ENCODE results near the gene ZMIZ1. TPM values are rescaled to one million over a fixed set of nuclear protein-coding genes. Genes with fewer than 3 reads are reported as not detected.

Gene ZMIZ1
- total RNA-seq, 1 donor from 2014 or later: 6.3 TPM

- H3K27me3 ChIP-seq (ENCODE audit: control insufficient read depth, insufficient read depth, low read length): no peaks in the 10 kb centered on the region
- peaks cover 6% of the 10 kb centered on the region for H3K36me3 ChIP-seq (ENCODE audit: control insufficient read depth, insufficient read depth, low read length)
- H3K4me3 ChIP-seq (ENCODE audit: low read depth, low read length): no peak overlapping the region
- TF ChIP-seq, protein P1, sequence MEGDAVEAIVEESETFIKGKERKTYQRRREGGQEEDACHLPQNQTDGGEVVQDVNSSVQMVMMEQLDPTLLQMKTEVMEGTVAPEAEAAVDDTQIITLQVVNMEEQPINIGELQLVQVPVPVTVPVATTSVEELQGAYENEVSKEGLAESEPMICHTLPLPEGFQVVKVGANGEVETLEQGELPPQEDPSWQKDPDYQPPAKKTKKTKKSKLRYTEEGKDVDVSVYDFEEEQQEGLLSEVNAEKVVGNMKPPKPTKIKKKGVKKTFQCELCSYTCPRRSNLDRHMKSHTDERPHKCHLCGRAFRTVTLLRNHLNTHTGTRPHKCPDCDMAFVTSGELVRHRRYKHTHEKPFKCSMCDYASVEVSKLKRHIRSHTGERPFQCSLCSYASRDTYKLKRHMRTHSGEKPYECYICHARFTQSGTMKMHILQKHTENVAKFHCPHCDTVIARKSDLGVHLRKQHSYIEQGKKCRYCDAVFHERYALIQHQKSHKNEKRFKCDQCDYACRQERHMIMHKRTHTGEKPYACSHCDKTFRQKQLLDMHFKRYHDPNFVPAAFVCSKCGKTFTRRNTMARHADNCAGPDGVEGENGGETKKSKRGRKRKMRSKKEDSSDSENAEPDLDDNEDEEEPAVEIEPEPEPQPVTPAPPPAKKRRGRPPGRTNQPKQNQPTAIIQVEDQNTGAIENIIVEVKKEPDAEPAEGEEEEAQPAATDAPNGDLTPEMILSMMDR (IDR thresholded peaks at IDR 0.05; ENCODE audit: insufficient read depth, low read length, severe bottlenecking): no peak
- DNase-seq (ENCODE audit: low read depth) (no peak), FAIRE-seq (no peak)
These were observed 34.4 kb downstream of the ZMIZ1 start for GRCh38 chr10:79103129-79103528.

- no peaks in the 10 kb centered on the region for H3K27me3 ChIP-seq (ENCODE audit: control insufficient read depth, insufficient read depth, low read length)
- no peak for DNase-seq (ENCODE audit: low read depth)
- H3K4me3 ChIP-seq (ENCODE audit: low read depth, low read length): no peak overlapping the region
- TF ChIP-seq, protein P1 (IDR thresholded peaks at IDR 0.05; ENCODE audit: insufficient read depth, low read length, severe bottlenecking): no peak
- FAIRE-seq: no peak
- peaks cover 6% of the 10 kb centered on the region for H3K36me3 ChIP-seq (ENCODE audit: control insufficient read depth, insufficient read depth, low read length)
These were observed 34.8 kb downstream of the ZMIZ1 start for GRCh38 chr10:79103585-79103984.

DNA sequence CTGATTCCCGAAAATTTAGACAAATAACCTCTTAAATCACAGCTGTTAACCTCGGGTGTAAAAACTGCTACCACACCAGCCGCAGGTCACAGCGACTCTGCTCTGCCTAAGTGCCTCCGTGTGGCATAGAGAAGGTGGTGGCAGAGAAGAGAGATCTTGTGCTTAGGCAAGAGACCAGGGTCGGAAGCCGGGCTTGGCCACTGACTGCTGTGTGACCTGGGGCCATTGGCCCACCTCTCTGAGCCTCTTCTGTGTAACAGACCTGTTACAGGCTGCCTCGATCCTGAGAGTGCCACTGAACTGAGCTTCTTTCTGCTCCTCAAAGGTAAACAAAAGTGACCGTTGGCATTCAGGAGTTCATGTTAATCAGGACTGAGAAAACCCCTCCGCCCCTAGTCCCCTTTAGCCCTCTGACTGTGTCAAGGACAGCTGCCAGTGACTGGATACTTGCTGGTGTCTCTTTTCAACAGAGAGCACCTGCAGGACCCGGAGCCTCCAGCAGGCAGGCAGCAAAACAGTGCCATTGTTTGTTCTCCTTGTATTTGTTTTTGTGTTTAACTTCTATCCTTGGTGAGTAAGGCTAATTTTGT lies 36.5 kb downstream of the ZMIZ1 start:
- TF ChIP-seq, protein P1 (IDR thresholded peaks at IDR 0.05; ENCODE audit: insufficient read depth, low read length, severe bottlenecking): no peak
- Histone ChIP-seq H3K27me3 (ENCODE audit: control insufficient read depth, insufficient read depth, low read length) (no peaks in the 10 kb centered on the region), H3K36me3 (ENCODE audit: control insufficient read depth, insufficient read depth, low read length) (peaks cover 3% of the 10 kb centered on the region), H3K4me3 (ENCODE audit: low read depth, low read length) (no peak overlapping the region)
- DNase-seq (ENCODE audit: low read depth): no peak
- FAIRE-seq: no peak

DNA sequence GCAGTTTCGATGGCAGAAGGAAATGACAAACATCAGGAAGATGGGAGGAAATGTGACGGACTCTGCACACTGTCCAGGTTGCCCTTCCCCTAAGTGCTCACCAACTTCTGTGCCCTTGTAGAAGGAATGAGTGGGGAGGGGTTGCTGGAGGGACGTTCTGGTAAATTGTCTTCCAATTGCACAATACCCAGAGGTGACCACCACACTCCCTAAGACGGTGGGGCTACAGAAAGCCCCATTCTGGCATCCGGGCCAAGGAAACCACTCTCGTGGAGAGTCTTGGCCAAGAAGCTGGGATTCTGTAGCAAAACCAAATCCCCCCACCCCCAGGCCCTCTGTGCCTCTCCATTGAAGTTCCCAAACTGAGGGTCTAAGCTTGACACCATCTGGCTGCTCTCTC lies 37.1 kb downstream of the ZMIZ1 start:
- TF ChIP-seq, protein P1 (IDR thresholded peaks at IDR 0.05; ENCODE audit: insufficient read depth, low read length, severe bottlenecking): no peak
- DNase-seq (ENCODE audit: low read depth) (no peak), FAIRE-seq (no peak)
- Histone ChIP-seq H3K27me3 (ENCODE audit: control insufficient read depth, insufficient read depth, low read length) (no peaks in the 10 kb centered on the region), H3K36me3 (ENCODE audit: control insufficient read depth, insufficient read depth, low read length) (peaks cover 5% of the 10 kb centered on the region), H3K4me3 (ENCODE audit: low read depth, low read length) (no peak overlapping the region)

DNA sequence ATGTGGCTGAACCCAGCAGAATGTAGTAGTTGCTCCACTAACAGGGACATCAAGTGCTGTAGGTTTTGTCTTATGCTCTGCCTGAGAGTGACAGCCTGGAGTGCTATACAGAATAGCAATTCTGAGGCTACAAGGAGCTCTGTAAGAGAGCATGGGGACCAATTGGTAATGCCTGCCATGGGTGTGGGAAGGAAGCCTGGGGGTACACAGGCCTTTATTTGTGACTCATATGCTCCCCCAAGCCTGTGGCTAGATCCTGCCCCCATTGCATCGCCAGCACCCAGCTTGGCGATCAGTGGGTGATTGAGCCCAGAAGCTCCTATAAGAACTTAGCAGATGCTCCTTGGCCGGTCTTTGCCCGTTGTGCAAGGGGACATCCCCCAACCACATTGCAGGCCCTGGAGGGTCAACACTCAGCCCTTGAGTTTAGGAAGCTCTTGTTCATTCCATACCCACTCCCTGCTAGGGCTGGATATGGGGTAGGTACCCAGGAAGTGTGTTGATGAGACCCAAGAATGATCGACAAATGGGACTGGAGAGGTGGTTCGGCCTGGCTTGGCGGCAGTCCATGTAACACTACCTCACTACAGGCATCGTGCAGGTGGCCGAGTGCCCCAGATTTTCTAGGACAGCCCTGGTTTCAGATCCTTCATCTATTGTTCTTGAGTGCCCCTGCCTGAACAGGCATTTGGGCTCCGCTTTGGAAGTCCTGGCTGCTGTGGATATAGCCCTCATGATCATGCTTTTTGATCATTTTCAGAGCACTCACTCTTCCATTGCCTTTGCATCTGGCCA lies 37.7 kb downstream of the ZMIZ1 start:
- no peak for DNase-seq (ENCODE audit: low read depth)
- Histone ChIP-seq H3K4me3 (ENCODE audit: low read depth, low read length) (no peak overlapping the region), H3K36me3 (ENCODE audit: control insufficient read depth, insufficient read depth, low read length) (peaks cover 5% of the 10 kb centered on the region), H3K27me3 (ENCODE audit: control insufficient read depth, insufficient read depth, low read length) (no peaks in the 10 kb centered on the region)
- no peak for FAIRE-seq
- TF ChIP-seq, protein P1 (IDR thresholded peaks at IDR 0.05; ENCODE audit: insufficient read depth, low read length, severe bottlenecking): no peak

All from bronchial epithelial cell (primary cell).